A549 (cell line): ENCODE measurements around the gene USP30. TPM values are rescaled to one million over a fixed set of nuclear protein-coding genes. Genes with fewer than 3 reads are reported as not detected.

Experiments used
- ATAC-seq, 2 experiments: fragments of 200-7000 bp in 1 of 2; fragments of >200 bp in 1 of 2; cut with Nextera tagmentation in 1 of 2; cut with Tn5 transposase in 1 of 2; 3 replicates each; pipeline versions ENCODE4 v1.8.0 to v1.9.1; 2018 to 2020; ENCODE audit warnings: mild to moderate bottlenecking in 1 of 2, moderate library complexity in 1 of 2
- CTCF ChIA-PET: fragments of 300-600 bp; sonication (Branson Sonifier 250); formaldehyde crosslinking; extraction: SDS; loops from one replicate; lab custom pipeline; 2021; ENCODE audit warnings: antibody characterized with exemption, inconsistent platforms; lab: Yijun Ruan, JAX
- POLR2A ChIA-PET: fragments of 350-600 bp; formaldehyde crosslinking; extraction: SDS; loops from one replicate; lab custom pipeline; 2021; ENCODE audit warnings: antibody characterized with exemption, inconsistent platforms; lab: Yijun Ruan, JAX
- DNase-seq, 2 experiments: peaks; one replicate each; pipeline versions ENCODE4 v3.0.0 to v3.0.0-alpha.2; 2011 to 2016; ENCODE audit warnings: low read depth in 1 of 2, low spot score in 1 of 2
- FAIRE-seq: peaks from 2 replicates; lab custom pipeline; 2011; peaks lifted over from hg19 to GRCh38; lab: Jason Lieb, UNC
- H3K27ac ChIP-seq, 2 experiments: fragments of >200 bp; sonication (Bioruptor Twin); formaldehyde crosslinking; 3 replicates each; pipeline ENCODE4 v1.5.1; 2016 to 2017
- H3K4me1 ChIP-seq: fragments of >200 bp; sonication (Bioruptor Twin); formaldehyde crosslinking; 3 replicates; pipeline ENCODE4 v1.6.1; 2016
- H3K4me2 ChIP-seq: fragments of >200 bp; sonication (Bioruptor Twin); formaldehyde crosslinking; 3 replicates; pipeline ENCODE4 v1.6.1; 2016
- H3K4me3 ChIP-seq: fragments of >200 bp; sonication (Bioruptor Twin); formaldehyde crosslinking; 3 replicates; pipeline ENCODE4 v1.5.1; 2016
- H3K9me3 ChIP-seq: fragments of >200 bp; sonication (Bioruptor Twin); formaldehyde crosslinking; 3 replicates; pipeline ENCODE4 v1.6.1; 2016
- ATOH8 ChIP-seq: fragments of 250-450 bp; sonication (Bioruptor Pico); IDR thresholded peaks from 2 replicates; pipeline ENCODE4 v1.5.0; 2020; ENCODE audit warnings: low read depth, mild to moderate bottlenecking, moderate library complexity
- CBX8 ChIP-seq: fragments of 200-600 bp; sonication (generic); IDR thresholded peaks from 2 replicates; pipeline ENCODE4 v1.6.1; 2016
- CEBPB ChIP-seq, 2 experiments: fragments of >200 bp in 1 of 2; sonication (Bioruptor Twin) in 1 of 2; formaldehyde crosslinking in 1 of 2; IDR thresholded peaks; 2 replicates each; pipeline ENCODE4 v1.6.1; 2012 to 2016
- CHD2 ChIP-seq: fragments of 150-350 bp; IDR thresholded peaks from 2 replicates; pipeline ENCODE4 v1.6.1; 2014; ENCODE audit warnings: low read length; ENCODE audit not compliant: partially characterized antibody
- CHD4 ChIP-seq: fragments of 200-600 bp; sonication (generic); IDR thresholded peaks from 2 replicates; pipeline ENCODE4 v1.6.1; 2016; ENCODE audit warnings: antibody characterized with exemption, mild to moderate bottlenecking, borderline replicate concordance
- E2F6 ChIP-seq: IDR thresholded peaks from 2 replicates; pipeline ENCODE4 v1.6.1; 2012; ENCODE audit warnings: low read depth, borderline replicate concordance
- ELK1 ChIP-seq: fragments of 150-350 bp; IDR thresholded peaks from 2 replicates; pipeline ENCODE4 v1.6.1; 2014; ENCODE audit warnings: low read depth, mild to moderate bottlenecking, low read length
- HOXB13 ChIP-seq: fragments of 250-450 bp; sonication (Bioruptor Pico); IDR thresholded peaks from 2 replicates; pipeline ENCODE4 v1.5.0; 2020; ENCODE audit warnings: low read depth, mild to moderate bottlenecking, moderate library complexity
- JUN ChIP-seq, 2 experiments: fragments of >200 bp; sonication (Bioruptor Twin); formaldehyde crosslinking; IDR thresholded peaks; 2 replicates in 1 of 2; 3 replicates in 1 of 2; pipeline ENCODE4 v1.6.1; 2016 to 2017
- KDM1A ChIP-seq: fragments of 200-600 bp; sonication (generic); IDR thresholded peaks from 2 replicates; pipeline ENCODE4 v1.6.1; 2016; ENCODE audit warnings: low read depth, mild to moderate bottlenecking
- KDM5A ChIP-seq: fragments of 200-600 bp; sonication (generic); IDR thresholded peaks from 2 replicates; pipeline ENCODE4 v1.6.1; 2016; ENCODE audit warnings: antibody characterized with exemption, mild to moderate bottlenecking
- MAFK ChIP-seq: fragments of 450-650 bp; IDR thresholded peaks from 2 replicates; pipeline ENCODE4 v1.6.1; 2014; ENCODE audit not compliant: partially characterized antibody
- MAX ChIP-seq: IDR thresholded peaks from 2 replicates; pipeline ENCODE4 v1.6.1; 2012
- MAZ ChIP-seq: fragments of 150-350 bp; IDR thresholded peaks from 2 replicates; pipeline ENCODE4 v1.6.1; 2014; ENCODE audit warnings: antibody characterized with exemption, low read depth, low read length, borderline replicate concordance
- MYC ChIP-seq: IDR thresholded peaks from 2 replicates; pipeline ENCODE4 v1.6.1; 2012; ENCODE audit warnings: mild to moderate bottlenecking, inconsistent platforms, low read length, improper control_type of control experiment, borderline replicate concordance
- PBX3 ChIP-seq: IDR thresholded peaks from 2 replicates; pipeline ENCODE4 v1.6.1; 2012
- POLR2AphosphoS2 ChIP-seq: conservative IDR thresholded peaks from 2 replicates; pipeline ENCODE4 v1.6.1; 2012; ENCODE audit warnings: low read length, improper control_type of control experiment, inconsistent platforms
- RARB ChIP-seq: fragments of 250-450 bp; sonication (Bioruptor Pico); IDR thresholded peaks from 2 replicates; pipeline ENCODE4 v1.8.0; 2021; ENCODE audit warnings: mild to moderate bottlenecking, moderate library complexity
- RCOR1 ChIP-seq: fragments of 150-350 bp; IDR thresholded peaks from 2 replicates; pipeline ENCODE4 v1.6.1; 2014; ENCODE audit warnings: antibody characterized with exemption, low read length, low read depth
- RNF2 ChIP-seq: fragments of 200-600 bp; sonication (generic); IDR thresholded peaks from 2 replicates; pipeline ENCODE4 v1.6.1; 2016; ENCODE audit warnings: low read depth, mild to moderate bottlenecking, antibody characterized with exemption, moderate library complexity, borderline replicate concordance
- SMC3 ChIP-seq: fragments of >200 bp; sonication (Bioruptor Twin); formaldehyde crosslinking; IDR thresholded peaks from 3 replicates; pipeline ENCODE4 v1.6.1; 2018; ENCODE audit warnings: inconsistent platforms
- USF2 ChIP-seq: fragments of 450-650 bp; IDR thresholded peaks from 2 replicates; pipeline ENCODE4 v1.6.1; 2014; ENCODE audit warnings: antibody characterized with exemption
- ZFP36 ChIP-seq: fragments of 450-650 bp; IDR thresholded peaks from 2 replicates; pipeline ENCODE4 v1.6.1; 2014; ENCODE audit warnings: borderline replicate concordance; ENCODE audit not compliant: partially characterized antibody
- WGBS: methylation state at CpG from one replicate; pipeline ENCODE4 v1.1.6; 2017; ENCODE audit errors: missing lambda C conversion rate; 5-methylcytosine and 5-hydroxymethylcytosine counted together
- polyA plus RNA-seq, 4 experiments: library from polyadenylated mRNA; depleted of rRNA in 3 of 4; stranded (reverse); fragments of >200 nt; fragmentation: RNase III in 1 of 4; extraction: RNeasy Plus Mini Kit Qiagen cat#74134 plus additional on column Dnase treatment in 1 of 4; gene quantifications; 2 replicates in 3 of 4; 3 replicates in 1 of 4; pipeline ENCODE4 v1.2.3, GENCODE V29; 2011 to 2017

The USP30 gene
- polyA plus RNA-seq, 2 of the 4 experiments (the other 2 are of a cell fraction): 6.8 to 19.6 TPM

- Histone ChIP-seq H3K4me1 (no peaks in the 10 kb centered on the region), H3K27ac (no peak overlapping the region), H3K4me3 (no peak overlapping the region), H3K9me3 (no peaks in the 10 kb centered on the region), H3K4me2 (no peak overlapping the region)
- ChIA-PET POLR2A (no interaction called here), CTCF (no interaction called here)
- FAIRE-seq: no peak
- no peak for ATAC-seq
- WGBS: 2% methylated on average over 4 of the region's 6 CpGs
- no peak for DNase-seq
- TF ChIP-seq MAFK: no peak
- no peak for TF ChIP-seq ZFP36
- TF ChIP-seq SMC3: no peak
- TF ChIP-seq ELK1: no peak
- TF ChIP-seq CEBPB (IDR thresholded peaks at IDR 0.05): no peak
- TF ChIP-seq JUN (IDR thresholded peaks at IDR 0.05): no peak
- no peak for TF ChIP-seq RARB (CRISPR knock-in tag)
- TF ChIP-seq KDM1A: no peak
- TF ChIP-seq CHD4: no peak
- no peak for TF ChIP-seq KDM5A
- TF ChIP-seq PBX3: no peak
- TF ChIP-seq HOXB13 (CRISPR knock-in tag): no peak
Measured at GRCh38 chr12:109016978-109017377, 35.4 kb upstream of the USP30 start.

GRCh38 chr12:109018296-109018695 lies 34.1 kb upstream of the USP30 start:
- ATAC-seq (no peak), FAIRE-seq (no peak), DNase-seq (no peak)
- 2% methylated on average over 4 of the region's 4 CpGs for WGBS
- Histone ChIP-seq H3K4me2 (no peak overlapping the region), H3K4me1 (no peaks in the 10 kb centered on the region), H3K9me3 (no peaks in the 10 kb centered on the region), H3K27ac (no peak overlapping the region), H3K4me3 (no peak overlapping the region)
- TF ChIP-seq ATOH8: no peak
- no peak for TF ChIP-seq MYC
- TF ChIP-seq RCOR1: no peak
- TF ChIP-seq CHD2: no peak
- TF ChIP-seq MAZ: no peak
- TF ChIP-seq CBX8: no peak
- TF ChIP-seq RNF2: no peak
- TF ChIP-seq MAX: no peak
- no peak for TF ChIP-seq E2F6
- TF ChIP-seq USF2: no peak
- TF ChIP-seq KDM5A: no peak
- TF ChIP-seq JUN (IDR thresholded peaks at IDR 0.05): no peak
- no peak for TF ChIP-seq POLR2AphosphoS2
- TF ChIP-seq KDM1A: no peak
- ChIA-PET POLR2A (no interaction called here), CTCF (interaction anchor here (1.3 kb wide), 1 partner anchor 134 kb away, joined by 3 read pairs; no protein-coding TSS in a partner anchor)
